HepG2 (cell line): ENCODE results near the gene CAPG. TPM values are rescaled to one million over a fixed set of nuclear protein-coding genes. Genes with fewer than 3 reads are reported as not detected.

Experiments used
- ATAC-seq: fragments of 200-7000 bp; cut with Tn5 transposase; 3 replicates; pipeline ENCODE4 v1.9.1; 2020; ENCODE audit warnings: mild to moderate bottlenecking, moderate library complexity
- BruUV-seq: library from RNA; stranded (reverse); fragments of 400-500 nt; replicated peaks from 2 replicates; lab custom pipeline; 2021; lab: Mats Ljungman, UMichigan
- CTCF ChIA-PET: fragments of 300-600 bp; formaldehyde crosslinking; extraction: SDS; loops from one replicate; lab custom pipeline; 2021; ENCODE audit warnings: low total read pairs, inconsistent platforms, low intra/inter-chr PET ratio; lab: Yijun Ruan, JAX
- POLR2A ChIA-PET: fragments of 350-600 bp; sonication (Branson Sonifier 250); formaldehyde crosslinking; loops from one replicate; lab custom pipeline; 2020; ENCODE audit warnings: antibody characterized with exemption, inconsistent platforms; lab: Yijun Ruan, JAX
- DNase-seq: peaks from one replicate; pipeline ENCODE4 v3.0.0-alpha.2; 2015; ENCODE audit warnings: low spot score
- FAIRE-seq: peaks from 3 replicates; lab custom pipeline; 2011; peaks lifted over from hg19 to GRCh38; lab: Jason Lieb, UNC
- H2AFZ ChIP-seq: one replicate; pipeline ENCODE4 v1.6.1; 2011; ENCODE audit warnings: low read length, inconsistent platforms
- H3K27ac ChIP-seq: fragments of 300-600 bp; 3 replicates; pipeline ENCODE4 v1.8.0; 2011; ENCODE audit warnings: mixed run types, mild to moderate bottlenecking, mixed read lengths, low read length, inconsistent platforms; ENCODE audit not compliant: insufficient read depth; ENCODE audit errors: extremely low read length
- H3K27me3 ChIP-seq, 2 experiments: fragments of 200-600 bp in 1 of 2; 2 replicates in 1 of 2; 3 replicates in 1 of 2; pipeline versions ENCODE4 v1.6.0 to v1.8.0; 2011; ENCODE audit warnings: low read length in 2 of 2, mild to moderate bottlenecking in 2 of 2, moderate library complexity in 2 of 2, inconsistent platforms in 1 of 2; ENCODE audit not compliant: insufficient read depth in 2 of 2, control insufficient read depth in 1 of 2
- H3K36me3 ChIP-seq, 2 experiments: fragments of 200-600 bp in 1 of 2; replicated peaks in 1 of 2; 2 replicates in 1 of 2; 3 replicates in 1 of 2; pipeline versions ENCODE4 v1.5.1 to v1.8.0; 2011; ENCODE audit warnings: low read length in 2 of 2, inconsistent platforms in 1 of 2; ENCODE audit not compliant: insufficient read depth in 2 of 2, control insufficient read depth in 1 of 2
- H3K4me1 ChIP-seq: 2 replicates; pipeline ENCODE4 v1.5.1; 2012; ENCODE audit warnings: low read length, inconsistent platforms; ENCODE audit not compliant: insufficient read depth
- H3K4me2 ChIP-seq: 2 replicates; pipeline ENCODE4 v1.6.0; 2011; ENCODE audit warnings: low read depth, low read length, inconsistent platforms
- H3K4me3 ChIP-seq, 3 experiments: fragments of 200-600 bp in 1 of 3; sonication (generic), shearing (Covaris generic) in 1 of 3; replicated peaks in 1 of 3; 2 replicates each; pipeline ENCODE4 v1.5.1; 2011 to 2016; ENCODE audit warnings: low read length in 3 of 3, inconsistent platforms in 2 of 3, low read depth in 2 of 3, mild to moderate bottlenecking in 2 of 3, control low read depth in 1 of 3, mixed read lengths in 1 of 3; ENCODE audit not compliant: insufficient read depth in 1 of 3
- H3K79me2 ChIP-seq: one replicate; pipeline ENCODE4 v1.6.1; 2011; ENCODE audit warnings: low read length, inconsistent platforms; ENCODE audit not compliant: insufficient read depth
- H3K9ac ChIP-seq: 2 replicates; pipeline ENCODE4 v1.6.0; 2011; ENCODE audit warnings: mild to moderate bottlenecking, low read depth, low read length, inconsistent platforms; ENCODE audit not compliant: insufficient read depth
- H3K9me3 ChIP-seq: 2 replicates; pipeline ENCODE4 v1.5.1; 2012; ENCODE audit warnings: mild to moderate bottlenecking, low read length
- H4K20me1 ChIP-seq: 2 replicates; pipeline ENCODE4 v1.6.0; 2011; ENCODE audit warnings: inconsistent platforms, mild to moderate bottlenecking, low read length, moderate library complexity; ENCODE audit not compliant: insufficient read depth
- ARHGAP35 ChIP-seq: sonication (generic); formaldehyde crosslinking; IDR thresholded peaks from 2 replicates; pipeline ENCODE4 v1.9.0; 2022; ENCODE audit warnings: mild to moderate bottlenecking, inconsistent platforms, moderate library complexity, missing genetic modification reagents, borderline replicate concordance
- ATF7-NPFF ChIP-seq: sonication (generic); formaldehyde crosslinking; IDR thresholded peaks from 2 replicates; pipeline ENCODE4 v1.8.1; 2023; ENCODE audit warnings: mild to moderate bottlenecking, low read depth, missing genetic modification reagents, moderate library complexity
- BHLHE40 ChIP-seq: IDR thresholded peaks from 2 replicates; pipeline ENCODE4 v1.6.1; 2011; ENCODE audit warnings: low read length, improper control_type of control experiment
- ELF1 ChIP-seq: sonication (generic); formaldehyde crosslinking; IDR thresholded peaks from 2 replicates; pipeline ENCODE4 v1.4.0; 2020; ENCODE audit warnings: missing genetic modification reagents
- FOXA3 ChIP-seq: IDR thresholded peaks from 2 replicates; pipeline ENCODE4 v1.6.1; 2016; ENCODE audit warnings: missing genetic modification reagents, missing compliant biosample characterization
- MED8 ChIP-seq: sonication (generic); formaldehyde crosslinking; IDR thresholded peaks from 2 replicates; pipeline ENCODE4 v1.8.1; 2023; ENCODE audit warnings: mild to moderate bottlenecking, missing genetic modification reagents; ENCODE audit not compliant: insufficient replicate concordance
- MTERF4 ChIP-seq: sonication (generic); formaldehyde crosslinking; IDR thresholded peaks from 2 replicates; pipeline ENCODE4 v1.8.0; 2023; ENCODE audit warnings: mild to moderate bottlenecking, missing genetic modification reagents
- MXD1 ChIP-seq: sonication (generic); formaldehyde crosslinking; IDR thresholded peaks from 2 replicates; pipeline ENCODE4 v1.4.0; 2020; ENCODE audit warnings: mild to moderate bottlenecking, missing genetic modification reagents
- NFATC3 ChIP-seq: sonication (generic); formaldehyde crosslinking; IDR thresholded peaks from 2 replicates; pipeline ENCODE4 v1.5.1; 2020; ENCODE audit warnings: mild to moderate bottlenecking, missing genetic modification reagents
- NR2F6 ChIP-seq, 2 experiments: IDR thresholded peaks; 2 replicates each; pipeline ENCODE4 v1.6.1; 2016; ENCODE audit warnings: antibody characterized with exemption in 1 of 2, mild to moderate bottlenecking in 1 of 2
- TRAFD1 ChIP-seq: sonication (generic); formaldehyde crosslinking; IDR thresholded peaks from 2 replicates; pipeline ENCODE4 v1.5.1; 2020; ENCODE audit warnings: missing genetic modification reagents, mild to moderate bottlenecking, borderline replicate concordance
- ZBTB7A ChIP-seq: sonication (generic); formaldehyde crosslinking; IDR thresholded peaks from 2 replicates; pipeline ENCODE4 v1.8.0; 2022; ENCODE audit warnings: mild to moderate bottlenecking, missing genetic modification reagents
- ZIK1 ChIP-seq: sonication (generic); formaldehyde crosslinking; IDR thresholded peaks from 2 replicates; pipeline ENCODE4 v1.5.0; 2020; ENCODE audit warnings: mild to moderate bottlenecking, low read depth, missing genetic modification reagents, borderline replicate concordance
- ZNF207 ChIP-seq: fragments of 450-650 bp; IDR thresholded peaks from 2 replicates; pipeline ENCODE4 v1.6.1; 2016; ENCODE audit warnings: antibody characterized with exemption, borderline replicate concordance
- ZNF343 ChIP-seq: sonication (generic); formaldehyde crosslinking; IDR thresholded peaks from 2 replicates; pipeline ENCODE4 v1.4.0; 2020; ENCODE audit warnings: mild to moderate bottlenecking, missing genetic modification reagents
- ZNF354B ChIP-seq: sonication (generic); formaldehyde crosslinking; IDR thresholded peaks from 2 replicates; pipeline ENCODE4 v1.8.0; 2022; ENCODE audit warnings: mild to moderate bottlenecking, missing genetic modification reagents
- ZNF605 ChIP-seq: sonication (generic); formaldehyde crosslinking; IDR thresholded peaks from 2 replicates; pipeline ENCODE4 v1.8.0; 2022; ENCODE audit warnings: mild to moderate bottlenecking, missing genetic modification reagents
- ZNF724P ChIP-seq: sonication (generic); formaldehyde crosslinking; IDR thresholded peaks from 2 replicates; pipeline ENCODE4 v1.8.0; 2022; ENCODE audit warnings: missing genetic modification reagents, borderline replicate concordance
- ZNF850 ChIP-seq: sonication (generic); formaldehyde crosslinking; conservative IDR thresholded peaks from 2 replicates; pipeline ENCODE4 v1.9.0; 2021; ENCODE audit warnings: mild to moderate bottlenecking, missing genetic modification reagents
- ZSCAN5A ChIP-seq: sonication (generic); formaldehyde crosslinking; IDR thresholded peaks from 2 replicates; pipeline ENCODE4 v1.8.0; 2022; ENCODE audit warnings: mild to moderate bottlenecking, missing genetic modification reagents, borderline replicate concordance
- WGBS: methylation state at CpG from one replicate; pipeline ENCODE4 v1.1.6; 2017; ENCODE audit warnings: low lambda C conversion rate; 5-methylcytosine and 5-hydroxymethylcytosine counted together
- in situ Hi-C: cut with HindIII; loops from 2 replicates; pipeline ENCODE4 v1.10.0; 2017; ENCODE audit warnings: low pct_unique_long_range_greater_than_20kb; ENCODE audit not compliant: extremely low pct_ligation_motif_present
- intact Hi-C: fragments of 100-400 bp; cut with micrococcal nuclease; formaldehyde crosslinking; loops from one replicate; pipeline ENCODE4 v1.10.0; 2022; ENCODE audit not compliant: unreplicated experiment
- polyA plus RNA-seq, 8 experiments: library from polyadenylated mRNA; depleted of rRNA in 3 of 8; stranded (reverse) in 7 of 8; unstranded in 1 of 8; fragments of >200 nt; fragmentation: Illumina TruSeq in 4 of 8; extraction: Trizol in 4 of 8; gene quantifications; 2 replicates each; pipeline versions ENCODE4 v1.2.1 to v1.2.3, GENCODE V29; 2011 to 2016; ENCODE audit warnings: low read depth in 4 of 8, missing spikeins in 1 of 8, mixed read lengths in 1 of 8; ENCODE audit not compliant: insufficient read depth in 1 of 8
- total RNA-seq, 5 experiments: library from RNA; depleted of rRNA; stranded (reverse); fragments of >200 nt; fragmentation: Illumina TruSeq; extraction: Trizol; gene quantifications; 2 replicates each; pipeline ENCODE4 v1.2.3, GENCODE V29; 2016; ENCODE audit warnings: low read depth in 1 of 5

CAPG gene
- total and polyA plus RNA-seq, 2 of the 13 experiments (the other 11 are each of a cell fraction or from before 2014, with no cell fraction given) = 12.7 to 18.2 TPM

GRCh38 chr2:85353876-85354285 is 56.3 kb downstream of the CAPG start:
- WGBS = 2% methylated on average over 16 of the region's 16 CpGs
- DNase-seq (peak; percentile 25), ATAC-seq (peak; percentile 49), FAIRE-seq (no peak)
- H3K4me2 ChIP-seq = peak overlapping the region; percentile 94
- intact Hi-C loops (loop anchor here (1.0 kb wide), 4 partner anchors 12 to 198 kb away; no protein-coding TSS in a partner anchor), in situ Hi-C loops (no loop called here)
- no peaks in the 10 kb centered on the region for H3K9me3 ChIP-seq
- peak overlapping the region; percentile 72 for H3K27ac ChIP-seq
- H3K36me3 ChIP-seq = peaks cover 17 to 32% of the 10 kb centered on the region in 2 experiments
- POLR2A ChIA-PET = interaction anchor here (0.6 to 8.5 kb wide), 29 partner anchors 8 to 258 kb away, joined by 3 to 142 read pairs (median 6); partner anchors contain the start of genes C2orf68, GGCX, MAT2A and SH2D6
- peak overlapping the region; percentile 81 to 91 (median 89) for H3K4me3 ChIP-seq
- H3K79me2 ChIP-seq = peaks cover 35% of the 10 kb centered on the region
- TSS peak; percentile 80 for BruUV-seq
- no peaks in the 10 kb centered on the region; a peak in 1 of 5 replicates for H3K27me3 ChIP-seq
- peaks cover 33% of the 10 kb centered on the region for H3K4me1 ChIP-seq
- H3K9ac ChIP-seq = peak overlapping the region; percentile 83
- H4K20me1 ChIP-seq = no peaks in the 10 kb centered on the region
- H2AFZ ChIP-seq = no peak overlapping the region
- CTCF ChIA-PET = no interaction called here
- TF ChIP-seq ZNF343 (CRISPR knock-in tag) (no peak), NFATC3 (CRISPR knock-in tag) (no peak), ATF7-NPFF (peak; percentile 24), FOXA3 (CRISPR knock-in tag) (no peak), ZNF207 (no peak), TRAFD1 (0 out of 2 replicates have a peak, but pooled peaks have one; percentile 0), ZNF850 (CRISPR knock-in tag) (0 out of 2 replicates have a peak, but pooled peaks have one; percentile 82), ZSCAN5A (no peak), MED8 (peak; percentile 14), ZIK1 (CRISPR knock-in tag) (0 out of 2 replicates have a peak, but pooled peaks have one; percentile 5), ZNF354B (CRISPR knock-in tag) (no peak), ZBTB7A (CRISPR knock-in tag) (0 out of 2 replicates have a peak, but pooled peaks have one; percentile 13), BHLHE40 (peak; percentile 7; the same call in 1 of the 2 replicates), ZNF605 (CRISPR knock-in tag) (no peak; the same call in 1 of the 2 replicates), NR2F6 (IDR thresholded peaks at IDR 0.05) (no peak), NR2F6 (CRISPR knock-in tag; IDR thresholded peaks at IDR 0.05) (peak; percentile 15; the same call in 1 of the 2 replicates), MXD1 (peak; percentile 44; the same call in 1 of the 2 replicates), MTERF4 (peak; percentile 85; the same call in 1 of the 2 replicates), ZNF724P (CRISPR knock-in tag) (0 out of 2 replicates have a peak, but pooled peaks have one; percentile 3), ELF1 (CRISPR knock-in tag) (no peak), ARHGAP35 (CRISPR knock-in tag) (peak; percentile 79; the same call in 1 of the 2 replicates)
